Testis (tissue), 2 donors: ENCODE measurements around the gene DRD4.

Experiments used
- CTCF ChIP-seq, 3 experiments: fragments of 450-650 bp in 2 of 3; fragments of 200-600 bp in 1 of 3; sonication (generic) in 1 of 3; IDR thresholded peaks; one replicate each; pipeline ENCODE4 v1.5.1; 2016 to 2019; ENCODE audit warnings: antibody characterized with exemption in 3 of 3, mild to moderate bottlenecking in 2 of 3, moderate library complexity in 1 of 3
- POLR2A ChIP-seq: fragments of 450-650 bp; IDR thresholded peaks from one replicate; pipeline ENCODE4 v1.6.1; 2017; ENCODE audit warnings: antibody characterized with exemption, mild to moderate bottlenecking, moderate library complexity

GRCh38 chr11:639332-639955, 2.4 kb downstream of the DRD4 start:
- TF ChIP-seq CTCF (IDR thresholded peaks at IDR 0.05) = no peak
- TF ChIP-seq POLR2A = no peak
